Measurements from ENCODE around the gene SLC29A3. TPM values are rescaled to one million over a fixed set of nuclear protein-coding genes. Genes with fewer than 3 reads are reported as not detected.

SLC29A3 gene
- total RNA-seq, 4 donors from 2014 or later = 1.0 to 13.8 (median 5.5) TPM

- H3K36me3 ChIP-seq = no peaks in the 10 kb centered on the region
- no peaks in the 10 kb centered on the region for H3K4me1 ChIP-seq
- TF ChIP-seq, protein P1, sequence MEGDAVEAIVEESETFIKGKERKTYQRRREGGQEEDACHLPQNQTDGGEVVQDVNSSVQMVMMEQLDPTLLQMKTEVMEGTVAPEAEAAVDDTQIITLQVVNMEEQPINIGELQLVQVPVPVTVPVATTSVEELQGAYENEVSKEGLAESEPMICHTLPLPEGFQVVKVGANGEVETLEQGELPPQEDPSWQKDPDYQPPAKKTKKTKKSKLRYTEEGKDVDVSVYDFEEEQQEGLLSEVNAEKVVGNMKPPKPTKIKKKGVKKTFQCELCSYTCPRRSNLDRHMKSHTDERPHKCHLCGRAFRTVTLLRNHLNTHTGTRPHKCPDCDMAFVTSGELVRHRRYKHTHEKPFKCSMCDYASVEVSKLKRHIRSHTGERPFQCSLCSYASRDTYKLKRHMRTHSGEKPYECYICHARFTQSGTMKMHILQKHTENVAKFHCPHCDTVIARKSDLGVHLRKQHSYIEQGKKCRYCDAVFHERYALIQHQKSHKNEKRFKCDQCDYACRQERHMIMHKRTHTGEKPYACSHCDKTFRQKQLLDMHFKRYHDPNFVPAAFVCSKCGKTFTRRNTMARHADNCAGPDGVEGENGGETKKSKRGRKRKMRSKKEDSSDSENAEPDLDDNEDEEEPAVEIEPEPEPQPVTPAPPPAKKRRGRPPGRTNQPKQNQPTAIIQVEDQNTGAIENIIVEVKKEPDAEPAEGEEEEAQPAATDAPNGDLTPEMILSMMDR (IDR thresholded peaks at IDR 0.05) = no peak
- no peak for TF ChIP-seq POLR2A (IDR thresholded peaks at IDR 0.05)
- H3K9me3 ChIP-seq = no peaks in the 10 kb centered on the region
- intact Hi-C loops (cut with DNase I; ENCODE audit: low total_unique reads) = loop anchor here (5.0 kb wide), 1 partner anchor 366 kb away; no protein-coding TSS in a partner anchor
- no peaks in the 10 kb centered on the region for H3K27me3 ChIP-seq
- no peak overlapping the region for H3K27ac ChIP-seq
- no peak for DNase-seq
- H3K4me3 ChIP-seq = no peak overlapping the region
Observed at GRCh38 chr10:71277914-71278665, 41.0 kb upstream of the SLC29A3 start.

- Histone ChIP-seq H3K4me1 (no peaks in the 10 kb centered on the region), H3K9me3 (no peaks in the 10 kb centered on the region), H3K27me3 (no peaks in the 10 kb centered on the region), H3K36me3 (no peaks in the 10 kb centered on the region), H3K4me3 (no peak overlapping the region), H3K27ac (no peak overlapping the region)
- intact Hi-C loops (cut with DNase I; ENCODE audit: low total_unique reads) = loop anchor here (5.0 kb wide), 1 partner anchor 367 kb away; no protein-coding TSS in a partner anchor
- TF ChIP-seq, protein P1 (IDR thresholded peaks at IDR 0.05) = no peak
- TF ChIP-seq POLR2A (IDR thresholded peaks at IDR 0.05) = no peak
- DNase-seq = no peak
Observed at GRCh38 chr10:71278691-71279588, 40.1 kb upstream of the SLC29A3 start.

GRCh38 chr10:71279590-71280170 lies 39.4 kb upstream of the SLC29A3 start:
- Histone ChIP-seq H3K36me3 (no peaks in the 10 kb centered on the region), H3K27me3 (no peaks in the 10 kb centered on the region), H3K27ac (no peak overlapping the region), H3K4me1 (no peaks in the 10 kb centered on the region), H3K4me3 (no peak overlapping the region), H3K9me3 (no peaks in the 10 kb centered on the region)
- intact Hi-C loops (cut with DNase I; ENCODE audit: low total_unique reads) = loop anchor here (5.0 kb wide), 1 partner anchor 367 kb away; no protein-coding TSS in a partner anchor
- TF ChIP-seq, protein P1 (IDR thresholded peaks at IDR 0.05) = no peak
- TF ChIP-seq POLR2A (IDR thresholded peaks at IDR 0.05) = no peak
- DNase-seq = no peak

- no peak overlapping the region for H3K27ac ChIP-seq
- no peaks in the 10 kb centered on the region for H3K4me1 ChIP-seq
- no peak for DNase-seq
- no peaks in the 10 kb centered on the region for H3K36me3 ChIP-seq
- H3K4me3 ChIP-seq = no peak overlapping the region
- H3K27me3 ChIP-seq = no peaks in the 10 kb centered on the region
- TF ChIP-seq POLR2A (IDR thresholded peaks at IDR 0.05) = no peak
- TF ChIP-seq, protein P1 (IDR thresholded peaks at IDR 0.05) = no peak
- H3K9me3 ChIP-seq = no peaks in the 10 kb centered on the region
- intact Hi-C loops (cut with DNase I; ENCODE audit: low total_unique reads) = no loop called here
Observed at GRCh38 chr10:71280216-71280615, 38.8 kb upstream of the SLC29A3 start.

All from uterus (tissue), 4 donors.